Stimulated activated CD8-positive, alpha-beta memory T cell treated with anti-CD3 and anti-CD28 coated beads, Interleukin-15, amount 100 ng/mL, for 24 hours (primary cell): ENCODE measurements around the gene DUSP3.
A peak's percentile ranks its signal among the peaks of the same experiment; 100 is the strongest.

Experiments used
- DNase-seq: peaks from one replicate; pipeline ENCODE4 v3.0.0-alpha.2; 2020; ENCODE audit warnings: low read depth

Gene DUSP3

DNA sequence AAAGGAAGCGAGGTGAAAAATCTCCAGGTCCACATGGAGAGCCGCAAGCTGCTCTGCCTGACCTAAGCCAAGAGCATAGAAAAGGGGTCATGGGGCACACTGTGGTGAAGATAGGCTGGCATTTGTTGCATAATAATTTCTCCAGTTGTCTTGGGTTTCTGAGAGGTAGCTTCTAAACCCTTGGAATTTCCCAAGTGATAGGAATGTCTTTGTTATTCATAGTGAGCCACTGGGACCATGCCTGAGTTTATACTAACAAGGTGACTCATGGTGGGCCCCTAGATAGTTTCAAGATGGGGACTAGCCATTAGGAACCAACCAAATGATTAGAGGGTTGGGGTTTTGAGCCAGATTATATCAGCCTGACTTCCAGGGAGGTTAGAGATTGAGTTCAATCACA lies 45.8 kb downstream of the DUSP3 start:
- DNase-seq: no peak

DNA sequence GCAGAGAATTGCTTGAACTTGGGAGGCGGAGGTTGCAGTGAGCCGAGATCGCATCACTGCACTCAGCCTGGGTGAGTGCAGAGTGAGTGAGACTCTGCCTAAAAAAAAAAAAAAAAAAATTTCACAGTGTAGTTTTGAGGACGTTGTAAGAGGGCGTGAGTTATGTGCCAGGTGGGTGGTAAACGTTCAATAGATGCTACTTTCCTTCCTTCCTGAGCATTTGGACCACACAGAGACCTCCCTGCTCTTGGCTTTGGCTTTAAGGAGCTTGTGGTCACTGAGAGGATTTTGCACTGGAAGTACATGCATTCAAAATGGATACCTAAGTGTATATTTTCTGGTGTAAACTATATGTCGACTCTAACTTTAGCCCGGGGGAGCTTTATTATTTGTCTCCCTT lies 50.7 kb downstream of the DUSP3 start:
- no peak for DNase-seq

DNA sequence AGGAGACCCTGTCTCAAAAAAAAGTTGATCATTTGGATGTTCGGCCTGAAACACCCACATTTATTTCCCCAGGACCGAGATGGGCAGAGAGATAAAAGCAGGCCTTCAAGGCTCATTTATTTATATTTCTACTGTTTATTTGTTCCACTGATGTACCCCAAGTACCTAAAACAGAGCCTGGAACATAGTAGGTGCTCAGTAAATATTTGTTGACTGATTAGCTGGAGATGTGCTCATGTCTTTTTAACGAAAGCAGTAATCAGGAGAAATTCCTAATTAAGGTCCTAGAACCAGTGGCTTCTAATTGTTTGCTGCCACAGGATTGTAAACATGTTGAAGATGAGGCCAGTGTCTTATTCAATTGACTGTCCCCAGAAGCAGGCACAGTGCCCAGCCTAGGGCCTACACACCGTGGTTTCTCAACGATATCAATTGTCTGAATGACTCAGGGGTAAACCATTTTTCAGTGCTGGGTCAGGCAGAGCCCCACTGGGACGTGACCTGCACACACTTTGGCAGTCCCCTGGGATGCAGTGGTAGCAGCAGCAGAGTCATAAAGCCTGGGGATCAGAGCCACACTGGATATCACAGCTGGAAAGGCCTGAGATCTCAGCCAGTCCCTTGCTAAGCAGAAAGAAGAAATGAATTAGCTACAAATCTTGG lies 54.9 kb downstream of the DUSP3 start:
- no peak for DNase-seq

DNA sequence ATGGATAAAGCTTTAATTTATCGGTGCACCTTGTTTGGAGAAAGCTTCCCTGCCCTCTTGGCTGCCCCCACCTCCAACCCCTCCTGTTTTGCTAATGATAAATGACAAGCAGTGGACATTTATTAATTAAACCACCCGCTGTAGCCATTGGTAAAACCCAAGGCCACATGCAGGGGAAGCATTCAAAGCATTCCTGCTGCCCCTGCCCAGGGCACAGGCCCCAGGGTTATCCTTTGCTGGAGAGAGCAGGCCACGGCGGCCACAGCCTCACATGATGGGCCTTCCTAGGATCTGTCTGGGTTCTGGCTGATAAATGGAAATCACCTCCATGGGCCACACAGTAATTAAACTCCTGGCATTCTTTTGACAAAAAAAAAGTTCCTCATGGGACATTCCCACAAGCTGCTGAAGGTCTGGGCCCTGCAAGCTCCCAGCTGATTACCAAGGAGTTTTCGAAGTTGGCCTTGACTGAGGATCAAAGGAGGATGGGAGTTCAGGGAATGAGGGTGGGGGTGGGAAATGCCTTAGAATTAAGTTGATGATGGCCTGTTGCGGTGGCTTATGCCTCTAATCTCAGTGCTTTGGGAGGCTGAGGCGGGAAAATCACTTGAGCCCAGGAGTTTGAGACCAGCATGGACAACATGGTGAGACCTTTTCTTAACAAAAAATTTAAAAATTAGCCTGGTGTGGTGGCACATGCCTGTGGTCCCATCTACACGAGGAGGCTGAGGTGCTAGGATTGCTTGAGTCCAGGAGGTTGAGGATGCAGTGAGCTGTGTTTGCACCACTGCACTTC lies 55.7 kb downstream of the DUSP3 start:
- DNase-seq: no peak

DNA sequence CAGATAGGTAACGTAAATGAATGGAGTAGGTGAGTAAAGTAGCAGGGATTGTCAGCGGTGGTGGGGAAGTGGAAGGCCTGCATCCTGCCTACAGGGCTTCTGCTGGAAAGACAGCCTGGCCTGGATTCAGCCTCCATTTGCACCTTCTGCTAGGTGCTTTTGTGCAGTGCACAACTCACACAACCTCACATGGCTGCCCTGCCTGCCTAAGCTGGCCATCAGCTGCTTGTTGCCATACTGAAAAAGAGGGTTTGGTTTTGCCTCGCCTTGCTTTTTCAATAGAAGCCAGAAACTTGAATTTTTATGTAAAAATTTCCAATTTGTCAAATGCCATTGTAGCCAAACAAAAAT lies 56.5 kb downstream of the DUSP3 start:
- DNase-seq: no peak

DNA sequence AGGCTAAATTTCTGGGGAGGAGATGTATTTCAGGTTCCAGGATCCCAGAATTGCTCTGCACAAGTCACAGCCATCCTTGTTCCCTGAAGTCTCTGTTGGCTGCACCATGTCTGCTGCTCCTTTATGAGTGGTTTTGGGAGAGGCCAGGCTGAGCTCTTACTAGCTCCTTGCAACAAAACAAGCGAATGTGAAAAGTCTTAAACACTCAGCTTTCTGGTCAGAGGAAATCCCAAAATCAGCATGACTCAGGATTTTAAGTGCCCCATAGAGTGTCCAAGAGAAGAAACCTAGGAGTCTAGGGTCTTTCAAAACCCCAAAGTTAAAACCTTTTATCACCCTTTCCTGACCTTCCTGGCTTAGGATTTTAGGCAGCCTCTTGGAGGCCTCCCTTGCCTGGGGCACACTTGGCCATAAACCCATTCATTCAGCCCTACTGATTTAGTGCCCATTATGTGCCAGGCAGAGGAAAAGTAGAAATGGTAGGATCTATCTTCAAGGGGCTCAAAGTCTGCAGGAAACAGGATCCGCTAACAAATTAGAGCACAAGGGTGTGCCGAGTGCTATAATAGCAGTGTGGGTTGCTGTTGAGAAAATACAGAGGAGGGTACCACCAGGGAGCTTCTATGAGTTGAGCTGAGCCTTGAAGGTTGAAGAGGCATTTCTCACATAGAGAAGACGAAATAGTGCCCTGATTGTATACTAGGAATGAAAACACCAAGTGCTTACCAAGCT lies 57.1 kb downstream of the DUSP3 start:
- DNase-seq: no peak

DNA sequence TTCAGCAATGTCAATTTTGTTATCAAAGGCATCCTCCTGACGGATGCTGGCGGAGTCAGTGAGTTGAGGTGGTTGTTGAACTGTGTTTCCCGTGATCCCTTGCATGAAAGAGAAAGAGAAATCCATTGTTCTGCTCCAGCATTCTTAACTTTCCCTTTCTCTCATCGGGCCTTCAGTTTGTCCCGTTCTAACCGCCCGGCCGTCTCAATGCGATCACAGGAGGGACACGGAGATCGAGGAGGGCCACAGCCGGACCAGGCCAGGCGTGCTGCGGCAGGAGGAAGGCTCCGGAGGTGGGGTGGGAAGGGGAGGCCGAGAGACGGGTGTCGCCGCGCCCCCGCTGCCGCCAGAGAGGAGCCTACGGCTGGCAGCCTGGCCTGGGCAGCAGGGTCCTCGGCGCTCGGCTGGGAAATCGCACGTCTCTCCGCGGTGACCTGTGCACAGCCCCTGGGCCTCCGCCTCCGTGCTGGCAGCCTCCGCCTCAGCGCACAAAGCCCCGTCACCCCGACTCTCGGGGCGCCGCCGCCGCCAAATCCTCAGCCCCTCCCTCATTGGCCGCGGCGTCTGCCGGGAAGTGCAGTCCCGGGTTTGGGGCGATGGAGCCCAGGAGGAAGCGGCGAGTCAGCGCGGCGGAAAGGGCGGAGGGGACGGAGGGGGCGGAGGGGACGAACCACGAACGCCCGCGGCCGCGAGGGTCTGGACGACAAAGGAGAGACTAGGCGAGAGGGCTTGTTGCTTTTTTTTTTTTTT lies 58.3 kb downstream of the DUSP3 start:
- DNase-seq: peak; percentile 40

DNA sequence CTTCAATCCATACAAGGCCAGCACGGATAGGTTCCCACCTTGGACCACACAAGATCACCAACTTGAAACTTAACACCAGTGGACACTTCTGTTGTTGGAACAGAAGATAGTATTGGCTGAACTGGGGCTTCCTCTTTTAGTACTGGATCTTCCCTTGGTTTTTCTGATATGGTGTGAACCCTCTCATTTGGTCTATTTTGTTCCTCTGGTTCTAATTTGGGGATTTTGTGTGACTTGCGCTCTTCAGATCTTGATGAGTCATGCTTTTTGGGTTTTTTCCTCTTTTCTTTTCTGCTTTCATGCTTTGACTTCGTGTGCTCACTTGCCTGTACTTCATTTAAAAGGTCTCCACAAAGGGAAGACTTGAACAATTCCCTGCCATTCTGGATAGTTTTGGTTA lies 59.2 kb downstream of the DUSP3 start:
- DNase-seq: no peak

DNA sequence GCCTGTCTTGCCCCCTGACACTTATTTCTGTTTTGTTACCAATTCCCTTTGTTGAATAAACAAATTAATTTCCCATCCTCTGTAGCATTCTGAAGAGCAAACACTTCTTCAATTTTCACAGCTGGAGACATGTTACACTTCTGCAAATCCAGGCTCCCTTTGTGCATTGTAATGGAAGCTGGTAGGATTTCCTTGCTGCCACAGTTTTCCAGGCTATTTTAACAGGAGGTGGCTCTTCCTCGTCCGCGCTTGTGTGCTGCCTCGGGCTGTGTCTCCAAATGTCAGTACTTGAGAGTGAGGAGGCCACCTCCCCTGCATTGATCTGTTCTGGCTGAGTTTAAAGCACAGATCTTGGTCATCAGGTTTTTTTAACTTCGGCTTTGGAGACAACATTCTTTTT lies 60.2 kb downstream of the DUSP3 start:
- DNase-seq: no peak

DNA sequence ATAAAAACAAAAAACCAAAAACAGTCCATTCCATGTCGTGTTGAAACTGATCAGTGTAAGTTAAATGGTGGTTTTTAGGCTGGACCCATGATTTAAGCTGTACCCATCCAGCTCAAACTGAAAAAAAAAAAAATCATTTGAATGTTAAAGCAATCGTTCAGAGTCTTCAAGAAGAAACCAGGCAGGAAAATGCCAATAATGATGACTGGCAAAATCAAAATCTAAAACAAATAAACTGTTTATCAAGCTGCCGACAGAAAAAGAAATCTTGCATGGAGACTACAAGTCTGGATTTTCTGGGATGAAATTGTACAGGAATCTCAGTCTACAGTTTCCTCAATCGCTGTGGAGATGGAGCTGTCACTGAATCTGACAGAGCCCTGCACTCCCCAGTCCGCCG lies 60.9 kb downstream of the DUSP3 start:
- DNase-seq: no peak
